IPS-18c (cell line): ENCODE data around the gene PRR13.
"Not testable (repeated sequence)": the region's sequence is repeated elsewhere in the genome, so short reads cannot be mapped to it uniquely, and the experiment has no call there.

ENCODE experiments used
- H3K4me3 ChIP-seq: 2 replicates; pipeline ENCODE4 v1.7.0; 2013; ENCODE audit warnings: low read depth, mild to moderate bottlenecking, low read length, moderate library complexity; ENCODE audit not compliant: insufficient read depth
- H3K9me3 ChIP-seq: one replicate; pipeline ENCODE4 v1.6.1; 2013; ENCODE audit warnings: mild to moderate bottlenecking, low read length, moderate library complexity; ENCODE audit not compliant: control insufficient read depth, insufficient read depth

PRR13 gene

DNA sequence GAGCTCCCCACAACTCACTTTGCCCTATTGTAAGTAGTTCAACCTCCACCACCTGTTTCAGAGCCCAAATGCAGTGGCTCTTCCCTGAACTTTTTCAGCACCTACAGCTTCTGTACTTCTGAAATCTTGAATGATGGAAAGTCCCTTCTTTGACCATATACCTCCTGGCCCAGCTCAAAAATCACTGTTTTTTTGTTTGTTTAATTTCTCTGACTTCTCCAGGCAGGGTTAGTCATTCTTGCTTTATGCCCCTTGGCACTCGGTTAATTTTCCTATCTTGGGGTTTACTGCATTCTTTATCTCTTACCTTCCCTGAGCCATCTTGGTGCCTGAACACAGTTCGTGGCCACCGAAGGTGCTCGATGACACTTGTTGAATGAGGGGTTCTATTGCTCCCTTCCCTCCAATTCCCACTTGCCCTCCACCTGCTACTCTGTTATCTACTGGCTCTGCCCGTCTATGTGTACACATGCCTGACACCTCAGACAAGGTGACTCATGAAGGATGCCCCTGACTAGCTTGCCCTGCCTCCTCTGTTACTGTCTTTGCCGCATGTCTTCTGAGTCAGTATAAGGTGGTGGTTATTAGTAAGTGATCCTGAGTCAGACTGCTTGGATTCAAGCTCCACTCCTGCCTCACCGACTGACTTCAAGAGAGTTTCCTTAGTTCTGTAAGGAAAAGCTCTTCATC is 13.5 kb upstream of the PRR13 start:
- H3K9me3 ChIP-seq, result no peaks in the 10 kb centered on the region
- no peak overlapping the region for H3K4me3 ChIP-seq

DNA sequence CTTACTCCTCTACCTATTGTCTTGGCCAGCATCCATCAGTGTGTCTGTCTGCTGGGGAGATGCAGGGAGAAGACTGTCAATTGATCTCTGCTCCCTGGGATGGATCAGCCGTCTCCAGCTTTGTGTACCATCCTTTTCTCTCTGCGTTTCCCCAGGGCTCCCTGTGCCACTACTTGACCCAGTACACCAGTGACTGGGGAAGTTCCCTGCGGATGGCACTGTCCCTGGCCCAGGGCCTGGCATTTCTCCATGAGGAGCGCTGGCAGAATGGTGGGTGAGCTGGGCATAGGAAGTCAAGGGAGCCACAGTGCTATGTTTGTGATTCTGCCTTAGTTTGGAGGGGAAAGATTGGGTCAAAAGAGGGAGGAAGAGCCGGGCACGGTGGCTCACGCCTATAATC is 12.8 kb upstream of the PRR13 start:
- H3K9me3 ChIP-seq, result no peaks in the 10 kb centered on the region
- no peak overlapping the region for H3K4me3 ChIP-seq

DNA sequence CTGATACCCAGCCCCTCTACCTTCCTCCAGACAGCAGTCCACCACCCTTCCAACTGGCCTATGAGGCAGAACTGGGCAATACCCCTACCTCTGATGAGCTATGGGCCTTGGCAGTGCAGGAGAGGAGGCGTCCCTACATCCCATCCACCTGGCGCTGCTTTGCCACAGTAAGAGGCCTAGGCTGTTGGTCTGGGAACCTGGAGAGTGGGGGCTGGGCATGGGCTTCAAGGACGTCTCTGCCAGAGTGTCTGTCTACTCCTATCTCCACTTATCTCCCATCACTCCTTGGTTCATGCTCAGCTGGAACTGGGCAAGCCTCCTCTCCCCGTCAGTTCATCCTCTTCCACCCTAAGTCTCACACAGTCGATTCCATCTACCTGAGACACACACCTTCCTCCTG is 11.4 kb upstream of the PRR13 start:
- Histone ChIP-seq H3K4me3 (no peak overlapping the region), H3K9me3 (no peaks in the 10 kb centered on the region)

DNA sequence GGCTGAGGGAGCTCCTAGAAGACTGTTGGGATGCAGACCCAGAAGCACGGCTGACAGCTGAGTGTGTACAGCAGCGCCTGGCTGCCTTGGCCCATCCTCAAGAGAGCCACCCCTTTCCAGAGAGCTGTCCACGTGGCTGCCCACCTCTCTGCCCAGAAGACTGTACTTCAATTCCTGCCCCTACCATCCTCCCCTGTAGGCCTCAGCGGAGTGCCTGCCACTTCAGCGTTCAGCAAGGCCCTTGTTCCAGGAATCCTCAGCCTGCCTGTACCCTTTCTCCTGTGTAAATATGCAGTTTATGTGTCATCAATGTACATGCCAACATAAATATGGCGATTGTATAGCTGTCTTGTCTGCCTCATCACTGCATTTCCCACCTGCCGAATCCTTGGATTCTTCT is 10.3 kb upstream of the PRR13 start:
- Histone ChIP-seq H3K9me3 (no peaks in the 10 kb centered on the region), H3K4me3 (no peak overlapping the region)

DNA sequence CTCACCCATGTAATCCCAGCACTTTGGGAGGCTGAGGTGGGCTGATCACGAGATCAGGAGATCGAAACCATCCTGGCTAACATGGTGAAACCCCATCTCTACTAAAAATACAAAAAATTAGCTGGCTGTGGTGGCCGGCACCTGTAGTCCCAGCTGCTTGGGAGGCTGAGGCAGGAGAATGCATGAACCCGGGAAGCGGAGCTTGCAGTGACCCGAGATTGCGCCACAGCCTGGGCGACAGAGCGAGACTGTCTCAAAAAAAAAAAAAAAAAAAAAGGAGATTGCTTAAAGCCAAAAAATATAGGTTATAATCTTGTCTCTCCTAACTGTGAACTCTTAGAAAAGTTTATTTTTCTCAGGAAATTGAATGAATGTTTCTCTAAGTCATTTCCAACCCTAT is 6.2 kb upstream of the PRR13 start:
- not testable (repeated sequence) for H3K4me3 ChIP-seq, H3K9me3 ChIP-seq

DNA sequence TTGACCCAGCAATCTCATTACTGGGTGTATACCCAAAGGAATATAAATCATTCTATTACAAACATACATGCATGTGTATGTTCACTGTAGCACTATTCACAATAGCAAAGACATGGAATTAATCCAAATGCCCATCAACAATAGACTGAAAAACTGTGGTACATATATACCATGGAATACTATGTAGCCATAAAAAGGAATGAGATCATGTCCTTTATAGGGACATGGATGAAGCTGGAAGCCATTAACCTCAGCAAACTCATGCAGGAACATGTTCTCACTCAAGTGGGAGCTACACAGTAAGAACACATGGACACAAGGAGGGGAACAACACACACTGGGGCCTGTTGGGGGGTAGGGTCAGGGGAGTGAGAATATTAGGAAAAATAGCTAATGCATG is 2.0 kb upstream of the PRR13 start:
- H3K9me3 ChIP-seq, H3K4me3 ChIP-seq: not testable (repeated sequence)

DNA sequence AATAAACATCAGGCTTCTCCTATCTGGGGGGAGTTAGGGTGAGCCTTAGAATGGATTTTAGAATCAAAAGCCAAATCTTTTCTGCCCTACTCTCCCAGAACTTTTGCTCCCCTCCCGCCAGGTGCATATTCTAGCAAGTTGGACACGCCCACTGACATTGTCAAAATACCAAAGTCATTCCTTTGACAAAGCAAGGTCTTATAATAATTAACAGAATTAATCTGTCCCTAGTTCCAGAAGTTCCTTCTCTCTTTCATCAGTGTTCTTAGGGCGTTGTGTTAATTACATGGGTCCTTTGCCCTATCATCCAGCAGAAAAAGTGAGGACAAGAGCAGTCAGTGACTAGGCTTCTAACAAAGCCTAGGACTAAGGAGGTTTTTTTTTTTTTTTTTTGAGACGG is 2.4 kb downstream of the PRR13 start:
- Histone ChIP-seq H3K4me3 (no peak overlapping the region), H3K9me3 (no peaks in the 10 kb centered on the region)

DNA sequence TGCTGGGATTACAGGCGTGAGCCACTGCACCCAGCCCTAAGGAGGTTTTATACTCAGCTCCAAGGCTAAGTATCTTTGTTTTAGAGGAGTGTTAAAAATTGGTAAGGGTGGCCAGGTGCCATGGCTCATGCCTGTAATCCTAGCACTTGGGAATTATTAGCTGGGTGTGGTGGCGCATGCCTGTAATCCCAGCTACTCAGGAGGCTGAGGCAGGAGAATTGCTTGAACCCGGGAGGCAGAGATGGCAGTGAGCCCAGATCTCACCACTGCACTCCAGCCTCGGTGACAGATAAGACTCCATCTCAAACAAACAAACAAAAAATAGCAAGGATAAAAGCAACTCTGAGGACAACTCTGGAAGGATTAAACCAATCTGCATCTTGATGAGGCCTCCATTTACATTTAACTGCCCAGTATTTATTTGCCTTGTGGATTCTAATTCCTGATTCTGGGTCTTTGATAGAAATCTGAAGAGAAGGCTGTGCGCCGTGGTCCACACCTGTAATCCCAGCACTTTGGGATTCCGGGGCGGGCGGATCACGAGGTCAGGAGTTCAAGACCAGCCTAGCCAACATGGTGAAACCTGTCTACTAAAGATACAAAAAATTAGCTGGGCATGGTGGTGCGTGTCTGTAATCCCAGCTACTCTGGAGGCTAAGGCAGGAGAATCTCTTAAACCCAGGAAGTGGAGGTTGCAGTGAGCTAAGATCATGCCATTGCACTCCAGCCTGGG is 3.2 kb downstream of the PRR13 start:
- not testable (repeated sequence) for H3K4me3 ChIP-seq, H3K9me3 ChIP-seq

DNA sequence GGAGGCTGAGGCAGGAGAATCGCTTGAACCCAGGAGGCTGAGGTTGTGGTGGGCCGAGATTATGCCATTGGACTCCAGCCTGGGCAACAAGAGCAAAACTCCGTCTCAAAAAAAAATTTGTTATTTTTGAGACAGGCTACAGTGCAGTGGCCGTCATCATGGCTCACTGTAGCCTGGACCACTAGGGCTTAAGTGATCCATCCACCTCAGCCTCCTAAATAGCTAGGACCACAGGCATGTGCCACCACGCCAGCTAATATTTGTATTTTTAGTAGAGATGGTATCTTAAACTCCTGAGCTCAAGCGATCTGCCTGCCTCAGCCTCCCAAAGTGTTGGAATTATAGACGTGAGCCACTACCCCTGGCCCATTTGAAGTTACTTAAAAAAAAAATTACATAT is 9.4 kb downstream of the PRR13 start:
- Histone ChIP-seq H3K9me3 (no peaks in the 10 kb centered on the region), H3K4me3 (no peak overlapping the region)

DNA sequence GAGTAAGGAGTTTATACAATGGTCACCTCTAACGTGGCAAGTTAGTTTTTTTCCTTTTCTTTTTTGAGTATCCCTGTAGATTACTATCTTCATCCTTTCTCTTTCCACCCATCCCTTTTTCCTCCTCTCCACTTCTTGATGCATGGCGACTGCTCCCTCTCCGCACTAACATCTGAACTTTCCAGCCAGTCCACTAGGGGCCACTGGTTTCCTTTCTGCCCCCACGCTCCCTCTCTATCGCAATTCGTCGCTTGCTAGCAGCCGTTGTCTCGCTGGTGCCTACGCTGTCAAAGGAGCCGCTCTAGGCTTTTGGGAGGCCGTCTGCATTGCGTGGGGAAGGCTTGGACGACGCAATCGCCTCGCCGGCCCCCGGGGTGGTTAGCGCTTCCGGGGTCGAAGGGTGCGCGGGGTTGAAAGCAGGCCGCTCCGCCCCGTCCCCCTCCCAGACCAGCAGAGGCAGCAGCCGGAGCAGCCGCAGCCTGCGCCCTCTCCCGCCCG is 10.2 kb downstream of the PRR13 start, which contains the start of gene PCBP2:
Gene PCBP2, plus strand, starts transcription at position 442 of the 498 bp plus-strand sequence. CDS start 2,699 bp downstream, outside the sequence.
- H3K9me3 ChIP-seq, result no peaks in the 10 kb centered on the region
- peak within 1 kb of the TSS; percentile 77 for H3K4me3 ChIP-seq

DNA sequence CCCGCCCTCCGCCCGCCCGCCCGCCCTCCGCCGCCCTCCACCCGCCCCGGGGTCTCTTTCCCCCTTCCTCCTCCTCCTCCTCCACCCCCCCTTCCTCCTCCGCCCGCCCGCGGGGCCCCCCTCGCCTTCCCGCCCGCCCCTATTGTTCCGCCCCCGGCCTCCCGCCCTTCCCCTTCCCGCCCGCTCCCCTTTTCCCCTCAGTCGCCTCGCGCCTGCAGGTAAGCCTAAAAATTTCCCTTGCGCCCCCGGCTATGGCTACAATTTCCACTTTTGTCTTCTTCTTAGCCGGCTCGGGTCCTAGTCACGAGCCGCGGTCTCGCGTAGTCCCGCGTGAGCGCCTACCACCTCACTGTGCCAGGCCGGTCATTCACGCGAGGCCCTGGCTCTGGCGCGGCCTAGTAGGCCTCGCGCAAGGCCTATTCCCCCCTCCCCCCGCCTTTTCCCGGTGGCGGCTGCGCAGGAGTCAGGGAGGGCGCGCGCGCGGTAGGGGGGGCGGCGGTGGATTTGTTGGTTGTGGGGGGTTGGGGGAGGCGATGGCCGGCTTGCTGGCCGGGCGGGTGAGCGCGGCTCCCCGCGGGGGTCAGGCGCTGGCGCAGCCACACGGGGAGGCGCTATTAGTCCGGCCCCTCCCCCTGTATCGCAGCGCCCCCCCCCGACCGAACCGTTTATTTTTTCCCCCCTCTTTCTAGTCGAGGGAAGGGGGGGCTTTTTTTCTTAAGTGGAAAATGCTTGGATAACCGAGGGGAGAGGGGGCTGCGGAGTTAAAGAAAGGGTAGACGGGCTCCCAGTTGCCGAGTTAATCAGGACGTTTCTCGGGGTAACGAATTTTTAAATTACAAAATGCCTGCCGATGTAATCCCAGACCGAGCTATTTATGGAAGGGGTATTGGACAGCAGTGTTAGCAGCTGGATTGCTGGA is 10.9 kb downstream of the PRR13 start:
- H3K4me3 ChIP-seq, result peak overlapping the region; percentile 77
- H3K9me3 ChIP-seq, result no peaks in the 10 kb centered on the region

DNA sequence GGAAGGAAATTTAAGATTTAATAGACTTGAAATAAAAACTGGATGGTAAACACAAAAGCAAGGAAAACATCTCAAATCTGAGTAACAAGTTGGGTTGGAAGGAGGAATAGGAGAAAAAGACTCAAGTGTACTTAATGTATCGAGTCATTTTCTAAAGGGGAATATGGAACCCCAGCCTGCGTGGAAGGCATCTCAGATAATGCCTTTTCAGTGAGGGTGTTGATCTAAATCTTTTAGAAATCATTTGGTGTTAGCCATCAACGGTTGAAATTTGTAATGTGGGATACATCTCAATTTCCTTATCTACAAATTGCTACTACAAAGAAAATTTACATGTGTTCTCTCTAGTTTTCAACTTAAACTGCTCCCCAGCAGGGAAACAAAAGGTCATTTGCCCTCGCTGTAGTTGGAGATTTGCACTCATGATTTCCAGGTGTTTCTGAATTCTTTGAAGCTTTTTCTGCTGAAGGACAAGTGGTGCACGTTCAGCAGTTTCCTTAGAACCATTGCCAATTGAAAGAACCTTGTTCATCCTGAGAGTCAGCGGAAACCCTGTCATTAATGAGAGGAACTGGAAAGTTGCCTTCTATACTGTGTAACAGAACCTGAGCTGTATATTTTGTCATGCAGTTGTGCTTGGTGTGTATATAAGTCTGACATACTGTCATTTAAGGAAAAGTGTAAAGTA is 12.6 kb downstream of the PRR13 start:
- Histone ChIP-seq H3K4me3 (no peak overlapping the region), H3K9me3 (no peaks in the 10 kb centered on the region)

DNA sequence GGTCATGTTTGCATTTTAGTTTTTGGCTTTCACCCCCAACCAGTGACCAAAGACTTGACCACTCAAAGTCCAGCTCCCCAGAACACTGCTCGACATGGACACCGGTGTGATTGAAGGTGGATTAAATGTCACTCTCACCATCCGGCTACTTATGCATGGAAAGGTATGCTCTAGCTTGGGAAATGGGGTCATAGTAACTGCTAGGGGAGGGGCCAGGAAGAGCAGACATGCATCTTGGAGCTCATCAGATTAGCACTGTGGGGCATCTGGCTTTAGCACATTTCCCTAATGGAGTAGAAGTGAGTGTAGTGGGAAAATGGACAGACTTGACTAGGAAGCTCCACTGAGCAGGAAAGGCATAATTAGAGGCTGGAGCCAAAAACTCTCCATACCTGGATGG is 13.2 kb downstream of the PRR13 start:
- Histone ChIP-seq H3K9me3 (no peaks in the 10 kb centered on the region), H3K4me3 (no peak overlapping the region)

DNA sequence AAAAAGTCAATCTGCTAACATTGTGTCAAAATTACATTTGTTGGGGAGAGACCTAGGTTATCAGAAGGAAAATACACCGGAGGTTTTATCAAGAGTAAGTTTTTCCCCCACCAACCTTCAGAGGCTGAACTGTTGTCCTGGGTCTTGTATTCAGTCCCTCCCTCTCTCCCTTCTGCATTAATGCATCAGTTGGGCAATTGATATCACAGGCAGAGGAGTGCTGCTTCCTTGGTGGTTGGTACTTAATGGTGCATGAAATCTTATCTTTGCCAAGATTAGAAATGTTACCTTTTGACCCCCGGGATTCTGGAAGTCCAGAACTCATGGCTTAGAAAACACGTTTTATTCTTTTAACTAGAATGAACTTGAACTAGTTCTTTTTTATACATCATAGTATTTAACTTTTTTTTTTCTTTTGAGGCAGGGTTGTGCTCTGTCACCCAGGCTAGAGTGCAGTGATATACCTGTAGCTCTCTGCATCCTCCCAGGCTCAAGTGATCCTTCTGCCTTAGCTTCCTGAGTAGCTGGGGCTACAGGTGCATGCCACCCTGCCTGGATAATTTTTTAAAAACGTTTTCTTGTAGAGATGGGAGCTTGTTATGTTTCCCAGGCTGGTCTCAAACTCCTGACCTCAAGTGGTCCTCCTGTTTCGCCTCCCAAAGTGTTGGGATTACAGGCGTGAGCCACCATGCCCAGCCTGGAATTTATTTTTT is 15.3 kb downstream of the PRR13 start:
- no peaks in the 10 kb centered on the region for H3K9me3 ChIP-seq
- no peak overlapping the region for H3K4me3 ChIP-seq

DNA sequence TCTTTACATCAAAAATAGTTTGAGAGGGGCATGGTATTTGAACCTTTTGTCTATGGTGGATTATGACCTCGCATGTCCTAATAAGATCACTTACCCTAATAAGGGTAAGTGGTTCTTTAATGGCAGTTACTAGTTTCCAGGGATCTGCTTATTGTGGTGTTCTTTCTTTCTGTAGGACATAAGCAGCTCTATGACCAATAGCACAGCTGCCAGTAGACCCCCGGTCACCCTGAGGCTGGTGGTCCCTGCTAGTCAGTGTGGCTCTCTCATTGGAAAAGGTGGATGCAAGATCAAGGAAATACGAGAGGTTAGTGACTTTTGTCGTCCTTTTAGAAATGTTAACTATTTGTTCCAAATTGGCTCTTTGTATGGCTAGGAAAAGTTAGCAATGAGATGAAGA is 17.6 kb downstream of the PRR13 start:
- H3K4me3 ChIP-seq, result no peak overlapping the region
- no peaks in the 10 kb centered on the region for H3K9me3 ChIP-seq

DNA sequence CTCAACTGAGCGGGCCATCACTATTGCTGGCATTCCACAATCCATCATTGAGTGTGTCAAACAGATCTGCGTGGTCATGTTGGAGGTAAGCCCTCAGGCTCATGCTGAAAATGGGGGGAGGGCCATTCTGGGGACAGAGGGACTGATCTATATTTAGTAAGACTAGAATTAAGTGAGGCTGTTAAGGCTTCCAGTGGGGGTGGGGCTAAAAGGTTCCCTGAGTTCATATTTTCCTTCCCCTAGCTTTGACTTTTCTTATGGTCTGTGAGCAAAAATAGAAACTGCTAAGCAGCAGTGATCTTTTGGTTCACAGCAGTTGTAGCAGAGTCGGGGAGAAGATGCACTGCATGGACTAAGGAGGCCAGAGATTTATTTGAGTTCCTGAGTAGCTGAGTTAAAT is 19.5 kb downstream of the PRR13 start:
- H3K4me3 ChIP-seq, result no peak overlapping the region
- H3K9me3 ChIP-seq, result no peaks in the 10 kb centered on the region

DNA sequence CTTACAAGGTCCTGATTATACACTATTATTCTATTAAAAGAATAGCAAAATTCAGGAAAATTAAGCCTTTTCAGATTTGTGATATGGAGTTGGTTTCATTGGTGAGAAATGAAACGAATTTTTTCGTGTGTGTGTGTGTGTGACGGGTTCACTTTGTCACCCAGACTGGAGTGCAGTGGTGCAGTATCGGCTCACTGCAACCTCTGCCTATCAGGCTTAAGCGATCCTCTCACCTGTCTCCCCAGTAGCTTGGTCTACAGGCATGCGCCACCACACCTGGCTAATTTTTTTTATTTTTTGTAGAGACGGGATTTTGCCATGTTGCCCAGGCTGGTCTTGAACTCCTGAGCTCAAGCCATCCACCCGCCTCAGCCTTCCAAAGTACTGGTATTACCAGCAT is 20.1 kb downstream of the PRR13 start:
- H3K4me3 ChIP-seq, result no peak overlapping the region
- no peaks in the 10 kb centered on the region for H3K9me3 ChIP-seq
